ENCODE data around the gene PPTC7.

DNA sequence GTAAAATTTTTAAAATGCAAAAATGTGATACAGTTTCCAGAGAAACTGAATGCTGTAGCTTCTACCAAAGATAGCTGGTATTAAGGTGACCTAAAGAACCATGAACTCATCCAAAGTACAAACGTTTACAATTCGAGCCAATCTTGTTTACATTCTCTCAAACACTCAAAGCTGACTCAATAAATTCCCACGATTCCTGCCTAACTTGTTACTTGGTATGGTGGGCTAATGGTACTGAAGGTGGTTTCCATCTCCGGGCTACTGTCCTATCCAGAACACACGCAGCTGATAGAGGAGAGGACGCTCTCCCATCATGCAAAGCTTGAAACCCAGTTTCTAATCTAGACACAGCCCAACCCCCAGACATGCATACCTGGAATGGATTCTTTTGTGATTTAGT is 49.5 kb downstream of the PPTC7 start:
- TF ChIP-seq, protein P1, sequence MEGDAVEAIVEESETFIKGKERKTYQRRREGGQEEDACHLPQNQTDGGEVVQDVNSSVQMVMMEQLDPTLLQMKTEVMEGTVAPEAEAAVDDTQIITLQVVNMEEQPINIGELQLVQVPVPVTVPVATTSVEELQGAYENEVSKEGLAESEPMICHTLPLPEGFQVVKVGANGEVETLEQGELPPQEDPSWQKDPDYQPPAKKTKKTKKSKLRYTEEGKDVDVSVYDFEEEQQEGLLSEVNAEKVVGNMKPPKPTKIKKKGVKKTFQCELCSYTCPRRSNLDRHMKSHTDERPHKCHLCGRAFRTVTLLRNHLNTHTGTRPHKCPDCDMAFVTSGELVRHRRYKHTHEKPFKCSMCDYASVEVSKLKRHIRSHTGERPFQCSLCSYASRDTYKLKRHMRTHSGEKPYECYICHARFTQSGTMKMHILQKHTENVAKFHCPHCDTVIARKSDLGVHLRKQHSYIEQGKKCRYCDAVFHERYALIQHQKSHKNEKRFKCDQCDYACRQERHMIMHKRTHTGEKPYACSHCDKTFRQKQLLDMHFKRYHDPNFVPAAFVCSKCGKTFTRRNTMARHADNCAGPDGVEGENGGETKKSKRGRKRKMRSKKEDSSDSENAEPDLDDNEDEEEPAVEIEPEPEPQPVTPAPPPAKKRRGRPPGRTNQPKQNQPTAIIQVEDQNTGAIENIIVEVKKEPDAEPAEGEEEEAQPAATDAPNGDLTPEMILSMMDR (IDR thresholded peaks at IDR 0.05 in 4 of 5, conservative IDR thresholded peaks at IDR 0.05 in 1 of 5) = no peak
- TF ChIP-seq POLR2A (IDR thresholded peaks at IDR 0.05) = no peak
